ENCODE results near the gene KRT12. TPM values are rescaled to one million over a fixed set of nuclear protein-coding genes. Genes with fewer than 3 reads are reported as not detected.

Gene KRT12
- total and polyA plus RNA-seq, 2 experiments from 2014 or later, result not detected

DNA sequence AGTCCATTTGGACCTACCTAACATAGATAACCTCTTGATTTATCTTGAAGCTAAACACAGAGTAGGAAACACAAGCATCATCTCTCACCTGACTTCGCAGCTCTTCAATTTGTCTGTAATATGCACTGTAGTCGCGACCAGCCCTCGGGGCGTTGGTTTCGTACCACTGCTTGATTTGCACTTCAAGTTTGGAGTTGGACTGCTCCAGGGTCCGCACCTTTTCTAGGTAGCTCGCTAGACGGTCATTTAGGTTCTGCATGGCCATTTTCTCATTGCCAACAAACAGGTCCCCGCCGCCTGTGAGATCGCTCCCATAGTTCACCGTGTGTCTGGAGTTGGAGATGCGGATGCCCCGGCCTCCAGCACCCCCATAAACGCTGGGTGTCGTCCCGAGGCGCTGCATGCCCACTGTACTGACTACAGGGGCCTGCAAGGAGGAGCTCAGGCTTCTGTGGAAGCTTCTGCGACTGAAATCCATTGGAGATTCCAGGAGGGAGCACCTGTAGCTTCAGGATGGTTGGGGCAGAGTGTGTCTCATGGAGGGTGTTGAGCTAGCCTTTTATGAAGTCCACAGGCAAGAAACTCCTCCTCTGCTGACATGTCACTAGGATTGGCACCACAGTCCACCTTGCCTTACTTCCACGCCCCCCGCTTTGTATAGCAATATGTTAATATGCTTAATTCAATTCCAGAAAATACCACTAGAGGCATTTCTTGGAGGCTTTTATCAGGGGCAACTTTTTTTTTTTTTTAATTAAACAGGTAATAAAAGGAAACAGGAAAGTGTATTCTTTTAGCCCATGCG lies 17.9 kb upstream of the KRT12 start, which contains the start of gene KRT20:
TSS of gene KRT20 (minus strand) at position 535 of the 805 bp plus-strand sequence. CDS start at position 478, 57 bp downstream.
- Histone ChIP-seq H3K9me2 (replicated peaks; ENCODE audit: insufficient read depth) (no peaks in the 10 kb centered on the region), H3K27me3 (no peaks in the 10 kb centered on the region), H3K79me2 (no peaks in the 10 kb centered on the region), H3K27ac (peak within 1 kb of the TSS; percentile 19), H3K4me2 (no peak within 1 kb of the TSS), H3K9me3 (ENCODE audit: low read depth) (no peaks in the 10 kb centered on the region), H4K20me1 (ENCODE audit: insufficient read depth, poor library complexity, severe bottlenecking) (no peaks in the 10 kb centered on the region), H3K4me3 (no peak within 1 kb of the TSS), H3K36me3 (replicated peaks; ENCODE audit: insufficient read depth, low read depth) (no peaks in the 10 kb centered on the region), H3K4me1 (ENCODE audit: insufficient read depth) (peaks cover 3% of the 10 kb centered on the region), H2AFZ (no peak within 1 kb of the TSS)
- TF ChIP-seq EZH2 (IDR thresholded peaks at IDR 0.05; ENCODE audit: borderline replicate concordance) (no peak), EZH2phosphoT487 (IDR thresholded peaks at IDR 0.05; ENCODE audit: low read depth, severe bottlenecking, unreplicated experiment) (no peak)
- TF ChIP-seq, protein P1, sequence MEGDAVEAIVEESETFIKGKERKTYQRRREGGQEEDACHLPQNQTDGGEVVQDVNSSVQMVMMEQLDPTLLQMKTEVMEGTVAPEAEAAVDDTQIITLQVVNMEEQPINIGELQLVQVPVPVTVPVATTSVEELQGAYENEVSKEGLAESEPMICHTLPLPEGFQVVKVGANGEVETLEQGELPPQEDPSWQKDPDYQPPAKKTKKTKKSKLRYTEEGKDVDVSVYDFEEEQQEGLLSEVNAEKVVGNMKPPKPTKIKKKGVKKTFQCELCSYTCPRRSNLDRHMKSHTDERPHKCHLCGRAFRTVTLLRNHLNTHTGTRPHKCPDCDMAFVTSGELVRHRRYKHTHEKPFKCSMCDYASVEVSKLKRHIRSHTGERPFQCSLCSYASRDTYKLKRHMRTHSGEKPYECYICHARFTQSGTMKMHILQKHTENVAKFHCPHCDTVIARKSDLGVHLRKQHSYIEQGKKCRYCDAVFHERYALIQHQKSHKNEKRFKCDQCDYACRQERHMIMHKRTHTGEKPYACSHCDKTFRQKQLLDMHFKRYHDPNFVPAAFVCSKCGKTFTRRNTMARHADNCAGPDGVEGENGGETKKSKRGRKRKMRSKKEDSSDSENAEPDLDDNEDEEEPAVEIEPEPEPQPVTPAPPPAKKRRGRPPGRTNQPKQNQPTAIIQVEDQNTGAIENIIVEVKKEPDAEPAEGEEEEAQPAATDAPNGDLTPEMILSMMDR (IDR thresholded peaks at IDR 0.05; ENCODE audit: poor library complexity), result no peak
- DNase-seq (ENCODE audit: low spot score), result no peak
- WGBS (ENCODE audit: low lambda C conversion rate, missing lambda C conversion rate), result 92% methylated on average over 23 of the region's 23 CpGs

DNA sequence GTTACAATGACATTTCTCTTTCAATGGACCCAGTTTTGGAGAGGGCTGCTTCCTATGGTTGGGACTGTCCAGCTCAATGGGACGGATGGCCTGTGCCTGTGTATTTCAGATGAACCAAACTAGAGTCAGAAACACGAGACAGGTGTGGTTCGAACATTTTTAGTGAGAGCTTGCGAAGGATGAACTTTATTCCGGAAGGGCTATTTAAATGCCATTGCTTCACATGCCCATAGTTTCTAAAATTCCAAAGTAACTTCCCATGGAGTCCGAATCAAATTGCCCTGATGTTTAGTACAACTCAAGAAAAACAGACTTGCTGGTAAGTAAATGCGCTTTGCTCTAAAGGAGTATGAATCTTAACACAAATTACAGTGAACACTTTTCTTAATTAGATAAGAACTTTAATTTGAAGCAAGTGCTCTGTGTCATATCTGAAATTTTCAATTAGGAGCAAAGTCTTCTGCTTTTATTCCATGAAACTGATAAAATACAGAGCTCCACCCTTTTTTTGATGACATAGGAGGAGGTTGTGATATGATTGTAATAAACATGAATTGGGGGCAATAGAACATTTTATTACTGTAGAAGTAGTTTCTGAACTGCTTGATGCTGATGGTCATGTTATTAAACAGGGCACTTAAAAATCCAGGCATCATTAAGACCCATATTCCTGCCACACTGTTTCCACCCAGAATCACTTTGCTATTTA lies 16.8 kb upstream of the KRT12 start:
- Histone ChIP-seq H3K36me3 (replicated peaks; ENCODE audit: insufficient read depth, low read depth) (no peaks in the 10 kb centered on the region), H3K9me3 (ENCODE audit: low read depth) (no peaks in the 10 kb centered on the region), H3K27me3 (no peaks in the 10 kb centered on the region), H3K27ac (peak overlapping the region; percentile 68), H3K4me1 (ENCODE audit: insufficient read depth) (peaks cover 3% of the 10 kb centered on the region), H3K4me2 (no peak overlapping the region), H3K79me2 (no peaks in the 10 kb centered on the region), H4K20me1 (ENCODE audit: insufficient read depth, poor library complexity, severe bottlenecking) (no peaks in the 10 kb centered on the region), H3K4me3 (no peak overlapping the region), H3K9me2 (replicated peaks; ENCODE audit: insufficient read depth) (no peaks in the 10 kb centered on the region), H2AFZ (no peak overlapping the region)
- 88% methylated on average over 7 of the region's 7 CpGs for whole genome bisulfite sequencing (ENCODE audit: low lambda C conversion rate, missing lambda C conversion rate)
- no peak for TF ChIP-seq EZH2phosphoT487 (IDR thresholded peaks at IDR 0.05; ENCODE audit: low read depth, severe bottlenecking, unreplicated experiment)
- TF ChIP-seq, protein P1 (IDR thresholded peaks at IDR 0.05; ENCODE audit: poor library complexity), result no peak
- no peak for TF ChIP-seq EZH2 (IDR thresholded peaks at IDR 0.05; ENCODE audit: borderline replicate concordance)
- no peak for DNase-seq (ENCODE audit: low spot score)

DNA sequence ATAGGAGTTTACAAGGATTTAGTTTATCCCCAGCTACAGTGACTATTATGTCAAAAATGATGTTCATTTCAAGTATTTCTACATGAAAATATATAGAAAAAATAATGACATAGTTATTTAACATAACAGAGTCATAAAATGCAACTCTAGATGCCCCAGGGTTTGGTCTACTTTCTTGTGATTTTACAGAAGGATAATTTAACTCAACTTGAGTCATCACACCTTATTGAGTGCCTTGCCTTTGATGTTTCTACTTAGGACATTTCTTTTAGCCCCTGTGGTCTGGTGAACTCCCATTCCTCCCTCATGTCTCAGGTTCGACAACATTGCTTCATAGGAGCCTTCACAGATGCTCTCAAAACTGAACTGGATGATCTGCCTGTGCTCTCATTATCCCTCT lies 16.0 kb upstream of the KRT12 start:
- Histone ChIP-seq H3K27me3 (no peaks in the 10 kb centered on the region), H3K4me3 (no peak overlapping the region), H3K9me2 (replicated peaks; ENCODE audit: insufficient read depth) (no peaks in the 10 kb centered on the region), H2AFZ (no peak overlapping the region), H3K36me3 (replicated peaks; ENCODE audit: insufficient read depth, low read depth) (no peaks in the 10 kb centered on the region), H3K4me2 (no peak overlapping the region), H4K20me1 (ENCODE audit: insufficient read depth, poor library complexity, severe bottlenecking) (no peaks in the 10 kb centered on the region), H3K27ac (peak overlapping the region; percentile 68), H3K9me3 (ENCODE audit: low read depth) (no peaks in the 10 kb centered on the region), H3K4me1 (ENCODE audit: insufficient read depth) (no peaks in the 10 kb centered on the region), H3K79me2 (no peaks in the 10 kb centered on the region)
- 71% methylated on average over 1 of the region's 1 CpG for WGBS (ENCODE audit: low lambda C conversion rate, missing lambda C conversion rate)
- DNase-seq (ENCODE audit: low spot score), result no peak
- TF ChIP-seq EZH2 (IDR thresholded peaks at IDR 0.05; ENCODE audit: borderline replicate concordance), result no peak
- TF ChIP-seq EZH2phosphoT487 (IDR thresholded peaks at IDR 0.05; ENCODE audit: low read depth, severe bottlenecking, unreplicated experiment), result no peak
- TF ChIP-seq, protein P1 (IDR thresholded peaks at IDR 0.05; ENCODE audit: poor library complexity), result no peak
